ENCODE measurements around the gene CCDC57. TPM values are rescaled to one million over a fixed set of nuclear protein-coding genes. Genes with fewer than 3 reads are reported as not detected.

CCDC57 gene
- total and polyA plus RNA-seq, 9 of the 15 experiments (the other 6 are each of a cell fraction or from before 2014, with no cell fraction given) = 0.83 to 36.2 (median 13.6) TPM

- TF ChIP-seq AFF4 (CRISPR knock-in tag; IDR thresholded peaks at IDR 0.05) (no peak), ZKSCAN3 (CRISPR knock-in tag; IDR thresholded peaks at IDR 0.05) (no peak), RBFOX2 (IDR thresholded peaks at IDR 0.05; ENCODE audit: low read depth, low read length) (0 out of 2 replicates have a peak, but pooled peaks have one; percentile 24), CBX2 (IDR thresholded peaks at IDR 0.05; ENCODE audit: insufficient read depth, low read length, poor library complexity, severe bottlenecking) (no peak), POLR2G (IDR thresholded peaks at IDR 0.05; ENCODE audit: low read depth, low read length) (peak; percentile 24)
These were observed 11.1 kb downstream of the CCDC57 start (continued) for GRCh38 chr17:82201498-82201910.
